Stimulated activated CD8-positive, alpha-beta memory T cell treated with anti-CD3 and anti-CD28 coated beads, Interleukin-15, amount 100 ng/mL, for 48 hours (primary cell): ENCODE results near the gene C2orf74.

ENCODE experiments used
- DNase-seq, 2 donors: peaks; one replicate each; pipeline ENCODE4 v3.0.0-alpha.2; 2020; ENCODE audit warnings: low read depth in 2 of 2

C2orf74 gene

GRCh38 chr2:61214171-61214570, 52.2 kb downstream of the C2orf74 start:
- no peak for DNase-seq
